AG10803 (cell line): Measurements from ENCODE around the gene LRIF1.
"Not testable (repeated sequence)": the region's sequence is repeated elsewhere in the genome, so short reads cannot be mapped to it uniquely, and the experiment has no call there.

Experiments
- DNase-seq: peaks from one replicate; pipeline ENCODE4 v3.0.0; 2010; ENCODE audit warnings: low read depth
- H3K4me3 ChIP-seq: 2 replicates; pipeline ENCODE4 v1.5.1; 2011; ENCODE audit warnings: mild to moderate bottlenecking, low read length, control low read depth
- TF ChIP-seq, protein P1 (sequence below): conservative IDR thresholded peaks from 2 replicates; pipeline ENCODE4 v1.5.1; 2011; ENCODE audit warnings: mild to moderate bottlenecking, low read length, control low read depth, inconsistent platforms

Gene LRIF1

GRCh38 chr1:110963691-110964454 is at the start of gene LRIF1:
TSS of gene LRIF1 (minus strand) at chr1:110963922. CDS start at chr1:110963688, 234 bp downstream.
- TF ChIP-seq, protein P1, sequence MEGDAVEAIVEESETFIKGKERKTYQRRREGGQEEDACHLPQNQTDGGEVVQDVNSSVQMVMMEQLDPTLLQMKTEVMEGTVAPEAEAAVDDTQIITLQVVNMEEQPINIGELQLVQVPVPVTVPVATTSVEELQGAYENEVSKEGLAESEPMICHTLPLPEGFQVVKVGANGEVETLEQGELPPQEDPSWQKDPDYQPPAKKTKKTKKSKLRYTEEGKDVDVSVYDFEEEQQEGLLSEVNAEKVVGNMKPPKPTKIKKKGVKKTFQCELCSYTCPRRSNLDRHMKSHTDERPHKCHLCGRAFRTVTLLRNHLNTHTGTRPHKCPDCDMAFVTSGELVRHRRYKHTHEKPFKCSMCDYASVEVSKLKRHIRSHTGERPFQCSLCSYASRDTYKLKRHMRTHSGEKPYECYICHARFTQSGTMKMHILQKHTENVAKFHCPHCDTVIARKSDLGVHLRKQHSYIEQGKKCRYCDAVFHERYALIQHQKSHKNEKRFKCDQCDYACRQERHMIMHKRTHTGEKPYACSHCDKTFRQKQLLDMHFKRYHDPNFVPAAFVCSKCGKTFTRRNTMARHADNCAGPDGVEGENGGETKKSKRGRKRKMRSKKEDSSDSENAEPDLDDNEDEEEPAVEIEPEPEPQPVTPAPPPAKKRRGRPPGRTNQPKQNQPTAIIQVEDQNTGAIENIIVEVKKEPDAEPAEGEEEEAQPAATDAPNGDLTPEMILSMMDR = peak; percentile 48
- H3K4me3 ChIP-seq = peak within 1 kb of the TSS; percentile 89
- peak; percentile 100 for DNase-seq

GRCh38 chr1:111008031-111008430 is 44.3 kb upstream of the LRIF1 start:
- TF ChIP-seq, protein P1 = no peak
- H3K4me3 ChIP-seq = no peak overlapping the region
- DNase-seq = no peak

GRCh38 chr1:111006556-111006955 is 42.8 kb upstream of the LRIF1 start:
- TF ChIP-seq, protein P1 = no peak
- no peak for DNase-seq

DNA sequence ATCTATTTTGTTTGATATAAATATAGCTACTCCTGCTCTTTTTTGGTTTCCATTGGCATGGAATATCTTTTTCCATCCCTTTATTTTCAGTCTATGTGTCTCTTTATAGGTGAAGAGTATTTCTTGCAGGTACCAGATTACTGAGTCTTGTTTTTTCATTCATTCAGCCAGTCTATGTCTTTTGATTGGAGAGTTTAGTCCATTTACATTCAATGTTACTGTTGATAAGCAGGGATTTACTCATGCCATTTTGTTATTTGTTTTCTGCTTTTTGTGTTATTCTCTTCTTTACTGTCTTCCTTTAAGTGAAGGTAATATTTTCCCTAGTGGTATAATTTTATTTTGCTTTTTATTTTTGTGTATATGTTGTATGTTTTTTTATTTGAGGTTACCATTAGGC is 35.9 kb upstream of the LRIF1 start:
- H3K4me3 ChIP-seq, DNase-seq: not testable (repeated sequence)

More at GRCh38 chr1:111006556-111006955, 42.8 kb upstream of the LRIF1 start:
- no peak overlapping the region for H3K4me3 ChIP-seq

- not testable (repeated sequence) for H3K4me3 ChIP-seq
- TF ChIP-seq, protein P1 = peak; percentile 39
- DNase-seq = peak; percentile 24
These were observed 28.6 kb upstream of the LRIF1 start for GRCh38 chr1:110992329-110992728.

DNA sequence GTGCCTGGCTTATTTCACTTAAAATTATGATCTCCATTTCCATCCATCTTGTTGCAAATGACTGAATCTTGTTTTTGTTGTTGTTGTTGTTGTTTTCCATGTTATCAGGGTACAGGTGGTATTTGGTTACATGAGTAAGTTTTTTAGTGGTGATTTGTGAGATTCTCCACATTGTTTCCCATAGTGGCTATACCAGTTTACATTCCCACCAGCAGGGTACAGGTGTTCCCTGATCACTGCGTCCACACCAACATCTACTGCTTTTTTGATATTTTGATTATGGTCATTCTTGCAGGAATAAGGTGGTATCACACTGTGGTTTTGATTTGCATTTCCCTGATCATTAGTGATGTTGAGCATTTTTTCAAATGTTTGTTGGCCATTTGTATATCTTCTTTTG is 27.6 kb upstream of the LRIF1 start:
- not testable (repeated sequence) for DNase-seq, H3K4me3 ChIP-seq

DNA sequence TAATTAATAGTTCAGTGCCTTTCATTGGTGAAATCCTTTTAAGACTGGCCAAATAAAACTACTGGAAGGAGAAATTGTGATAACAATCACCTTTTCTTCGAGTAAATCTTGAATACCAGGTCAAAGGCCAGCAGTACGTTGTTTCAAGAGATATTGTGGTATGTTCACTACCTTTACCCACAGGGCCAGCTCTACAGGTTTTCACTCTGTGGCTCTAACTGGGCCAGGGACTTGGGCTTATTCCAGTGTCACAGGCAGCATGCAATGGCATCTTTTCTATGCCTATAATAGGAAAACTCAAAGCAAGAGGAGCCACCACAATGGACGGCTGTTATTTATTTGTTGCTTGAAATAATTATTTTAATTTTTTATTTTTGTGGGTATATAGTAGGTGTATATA is 26.8 kb upstream of the LRIF1 start:
- no peak overlapping the region for H3K4me3 ChIP-seq
- TF ChIP-seq, protein P1 = no peak
- no peak for DNase-seq

GRCh38 chr1:110986407-110986891 is 22.7 kb upstream of the LRIF1 start:
- no peak for DNase-seq
- no peak overlapping the region for H3K4me3 ChIP-seq
- TF ChIP-seq, protein P1 = no peak
